ENCODE results near the gene CDHR5.

Gene CDHR5

DNA sequence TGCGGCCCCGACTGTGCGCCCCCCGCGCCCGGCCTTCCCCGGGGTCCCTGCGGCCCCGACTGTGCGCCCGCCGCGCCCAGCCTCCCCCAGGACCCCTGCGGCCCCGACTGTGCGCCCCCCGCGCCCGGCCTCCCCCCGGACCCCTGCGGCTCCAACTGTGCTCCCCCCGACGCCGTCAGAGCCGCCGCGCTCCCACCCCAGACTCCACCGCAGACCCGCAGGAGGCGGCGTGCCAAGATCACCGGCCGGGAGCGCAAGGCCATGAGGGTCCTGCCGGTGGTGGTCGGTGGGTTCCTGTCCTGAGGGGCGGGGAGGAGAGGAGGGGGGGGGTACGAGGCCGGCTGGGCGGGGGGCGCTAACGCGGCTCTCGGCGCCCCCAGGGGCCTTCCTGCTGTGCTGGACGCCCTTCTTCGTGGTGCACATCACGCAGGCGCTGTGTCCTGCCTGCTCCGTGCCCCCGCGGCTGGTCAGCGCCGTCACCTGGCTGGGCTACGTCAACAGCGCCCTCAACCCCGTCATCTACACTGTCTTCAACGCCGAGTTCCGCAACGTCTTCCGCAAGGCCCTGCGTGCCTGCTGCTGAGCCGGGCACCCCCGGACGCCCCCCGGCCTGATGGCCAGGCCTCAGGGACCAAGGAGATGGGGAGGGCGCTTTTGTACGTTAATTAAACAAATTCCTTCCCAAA is 15.4 kb upstream of the CDHR5 start:
- Histone ChIP-seq H3K9me3 (ENCODE audit: severe bottlenecking) (no peaks in the 10 kb centered on the region), H3K27me3 (ENCODE audit: insufficient read depth, low read depth, severe bottlenecking) (no peaks in the 10 kb centered on the region), H3K36me3 (peaks cover 38% of the 10 kb centered on the region), H3K27ac (no peak overlapping the region), H3K4me3 (ENCODE audit: low read depth, low read length) (no peak overlapping the region)
- TF ChIP-seq, protein P1, sequence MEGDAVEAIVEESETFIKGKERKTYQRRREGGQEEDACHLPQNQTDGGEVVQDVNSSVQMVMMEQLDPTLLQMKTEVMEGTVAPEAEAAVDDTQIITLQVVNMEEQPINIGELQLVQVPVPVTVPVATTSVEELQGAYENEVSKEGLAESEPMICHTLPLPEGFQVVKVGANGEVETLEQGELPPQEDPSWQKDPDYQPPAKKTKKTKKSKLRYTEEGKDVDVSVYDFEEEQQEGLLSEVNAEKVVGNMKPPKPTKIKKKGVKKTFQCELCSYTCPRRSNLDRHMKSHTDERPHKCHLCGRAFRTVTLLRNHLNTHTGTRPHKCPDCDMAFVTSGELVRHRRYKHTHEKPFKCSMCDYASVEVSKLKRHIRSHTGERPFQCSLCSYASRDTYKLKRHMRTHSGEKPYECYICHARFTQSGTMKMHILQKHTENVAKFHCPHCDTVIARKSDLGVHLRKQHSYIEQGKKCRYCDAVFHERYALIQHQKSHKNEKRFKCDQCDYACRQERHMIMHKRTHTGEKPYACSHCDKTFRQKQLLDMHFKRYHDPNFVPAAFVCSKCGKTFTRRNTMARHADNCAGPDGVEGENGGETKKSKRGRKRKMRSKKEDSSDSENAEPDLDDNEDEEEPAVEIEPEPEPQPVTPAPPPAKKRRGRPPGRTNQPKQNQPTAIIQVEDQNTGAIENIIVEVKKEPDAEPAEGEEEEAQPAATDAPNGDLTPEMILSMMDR (IDR thresholded peaks at IDR 0.05; ENCODE audit: low read depth, low read length): no peak
- DNase-seq: no peak

DNA sequence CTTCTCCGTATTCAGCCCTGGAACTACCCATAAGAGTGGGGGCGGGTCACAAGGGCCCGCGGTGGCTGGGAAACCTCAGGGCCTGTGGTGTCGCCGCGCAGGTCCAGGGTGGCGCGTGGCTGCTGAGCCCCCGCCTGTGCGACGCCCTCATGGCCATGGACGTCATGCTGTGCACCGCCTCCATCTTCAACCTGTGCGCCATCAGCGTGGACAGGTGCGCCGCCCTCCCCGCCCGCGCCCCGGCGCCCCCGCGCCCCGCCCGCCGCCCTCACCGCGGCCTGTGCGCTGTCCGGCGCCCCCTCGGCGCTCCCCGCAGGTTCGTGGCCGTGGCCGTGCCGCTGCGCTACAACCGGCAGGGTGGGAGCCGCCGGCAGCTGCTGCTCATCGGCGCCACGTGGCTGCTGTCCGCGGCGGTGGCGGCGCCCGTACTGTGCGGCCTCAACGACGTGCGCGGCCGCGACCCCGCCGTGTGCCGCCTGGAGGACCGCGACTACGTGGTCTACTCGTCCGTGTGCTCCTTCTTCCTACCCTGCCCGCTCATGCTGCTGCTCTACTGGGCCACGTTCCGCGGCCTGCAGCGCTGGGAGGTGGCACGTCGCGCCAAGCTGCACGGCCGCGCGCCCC is 14.7 kb upstream of the CDHR5 start:
- H3K27ac ChIP-seq: peak overlapping the region; percentile 70
- no peak for DNase-seq
- no peaks in the 10 kb centered on the region for H3K27me3 ChIP-seq (ENCODE audit: insufficient read depth, low read depth, severe bottlenecking)
- peaks cover 37% of the 10 kb centered on the region for H3K36me3 ChIP-seq
- no peak overlapping the region for H3K4me3 ChIP-seq (ENCODE audit: low read depth, low read length)
- H3K9me3 ChIP-seq (ENCODE audit: severe bottlenecking): no peaks in the 10 kb centered on the region
- TF ChIP-seq, protein P1 (IDR thresholded peaks at IDR 0.05; ENCODE audit: low read depth, low read length): no peak

DNA sequence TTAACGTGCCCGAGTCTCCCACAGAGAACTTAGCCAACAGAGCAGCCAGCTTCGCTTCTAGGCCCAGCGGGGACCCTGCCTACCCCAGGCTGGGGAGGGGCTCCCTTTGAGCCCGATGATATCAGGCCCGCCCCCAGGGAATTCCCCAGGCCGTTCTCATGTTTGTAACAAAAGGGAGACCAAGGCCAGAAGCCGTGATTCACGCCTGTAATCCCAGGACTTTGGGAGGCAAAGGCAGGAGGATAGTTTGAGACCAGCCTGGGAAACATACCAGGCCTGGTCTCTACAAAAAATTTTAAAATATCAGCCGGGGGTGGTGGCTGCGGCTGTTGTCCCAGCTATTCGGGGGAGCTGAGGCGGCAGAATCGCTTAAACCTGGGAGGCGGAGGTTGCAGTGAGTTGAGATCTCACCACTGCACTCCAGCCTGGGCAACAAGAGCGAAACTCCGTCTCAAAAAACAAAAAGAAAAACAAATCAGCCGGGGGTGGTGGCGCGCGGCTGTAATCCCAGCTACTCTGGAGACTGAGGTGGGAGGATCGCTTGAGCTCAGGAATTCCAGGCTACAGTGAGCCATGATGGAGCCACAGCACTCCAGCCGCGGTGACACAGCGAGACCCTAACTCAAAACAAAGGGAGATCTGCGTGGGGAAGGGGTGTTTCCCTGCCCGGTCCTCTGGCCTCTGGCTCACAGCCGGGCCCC is 14.0 kb upstream of the CDHR5 start:
- peak overlapping the region; percentile 70 for H3K27ac ChIP-seq
- H3K36me3 ChIP-seq: peaks cover 31% of the 10 kb centered on the region
- TF ChIP-seq, protein P1 (IDR thresholded peaks at IDR 0.05; ENCODE audit: low read depth, low read length): no peak
- no peaks in the 10 kb centered on the region for H3K9me3 ChIP-seq (ENCODE audit: severe bottlenecking)
- peak; percentile 50 for DNase-seq
- H3K4me3 ChIP-seq (ENCODE audit: low read depth, low read length): no peak overlapping the region
- H3K27me3 ChIP-seq (ENCODE audit: insufficient read depth, low read depth, severe bottlenecking): no peaks in the 10 kb centered on the region

DNA sequence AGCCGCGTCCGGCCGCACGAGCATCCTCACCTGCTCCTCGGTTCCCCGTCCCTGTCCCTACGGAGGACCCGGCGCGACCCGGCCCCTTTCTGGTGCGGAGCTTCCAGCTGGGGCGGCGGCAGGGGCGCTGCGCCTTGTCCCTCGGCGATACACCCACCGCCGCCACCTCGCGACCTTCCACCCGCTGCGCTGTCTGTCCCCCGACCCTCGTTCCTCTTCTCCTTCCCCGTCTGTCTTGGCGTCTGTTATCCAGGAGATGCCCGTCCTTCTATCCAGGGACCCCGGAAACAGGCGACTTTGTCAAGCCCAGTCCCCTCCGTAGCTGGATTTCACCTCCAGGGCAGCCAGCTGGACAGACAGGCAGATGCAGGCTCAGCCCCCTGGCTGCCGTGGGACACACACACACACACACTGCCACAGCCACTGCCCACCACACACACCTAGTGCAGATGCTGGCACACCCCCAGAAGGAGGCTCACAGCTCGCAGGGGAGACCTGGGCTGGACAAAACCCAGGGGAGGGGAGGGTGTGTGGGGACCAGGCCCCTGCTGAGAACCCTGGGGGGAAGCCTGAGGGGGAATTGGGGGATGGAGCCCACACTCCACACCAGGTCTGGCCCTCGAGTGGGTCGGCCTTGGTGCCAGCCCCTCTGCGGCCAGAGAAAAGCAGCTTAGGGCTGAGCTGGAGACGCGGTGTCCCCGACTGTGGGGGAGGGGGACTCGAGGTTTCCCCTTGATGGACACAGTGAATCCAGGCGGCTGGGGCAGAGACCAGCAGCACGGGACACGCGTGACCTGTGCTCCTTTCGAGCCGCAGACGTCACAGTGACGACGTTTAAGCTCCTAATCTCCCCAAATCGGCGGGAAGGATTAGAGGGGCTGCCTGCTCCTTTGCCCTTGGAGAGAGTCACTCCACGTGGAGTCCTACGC is 13.1 kb upstream of the CDHR5 start:
- Histone ChIP-seq H3K36me3 (peaks cover 26% of the 10 kb centered on the region), H3K9me3 (ENCODE audit: severe bottlenecking) (no peaks in the 10 kb centered on the region), H3K4me3 (ENCODE audit: low read depth, low read length) (no peak overlapping the region), H3K27me3 (ENCODE audit: insufficient read depth, low read depth, severe bottlenecking) (no peaks in the 10 kb centered on the region), H3K27ac (peak overlapping the region; percentile 70)
- DNase-seq: peak; percentile 88
- TF ChIP-seq, protein P1 (IDR thresholded peaks at IDR 0.05; ENCODE audit: low read depth, low read length): no peak

DNA sequence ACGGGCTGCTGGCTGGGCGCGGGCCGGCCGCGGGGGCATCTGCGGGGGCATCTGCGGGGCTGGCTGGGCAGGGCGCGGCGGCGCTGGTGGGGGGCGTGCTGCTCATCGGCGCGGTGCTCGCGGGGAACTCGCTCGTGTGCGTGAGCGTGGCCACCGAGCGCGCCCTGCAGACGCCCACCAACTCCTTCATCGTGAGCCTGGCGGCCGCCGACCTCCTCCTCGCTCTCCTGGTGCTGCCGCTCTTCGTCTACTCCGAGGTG is 12.5 kb upstream of the CDHR5 start:
- H3K9me3 ChIP-seq (ENCODE audit: severe bottlenecking): no peaks in the 10 kb centered on the region
- peak overlapping the region; percentile 70 for H3K27ac ChIP-seq
- no peak overlapping the region for H3K4me3 ChIP-seq (ENCODE audit: low read depth, low read length)
- H3K36me3 ChIP-seq: peaks cover 25% of the 10 kb centered on the region
- no peaks in the 10 kb centered on the region for H3K27me3 ChIP-seq (ENCODE audit: insufficient read depth, low read depth, severe bottlenecking)
- TF ChIP-seq, protein P1 (IDR thresholded peaks at IDR 0.05; ENCODE audit: low read depth, low read length): no peak
- no peak for DNase-seq

All from WERI-Rb-1 (cell line).